Cardiac septum (tissue), 1 donor: Measurements from ENCODE around the gene EPB41L1. TPM values are rescaled to one million over a fixed set of nuclear protein-coding genes. Genes with fewer than 3 reads are reported as not detected.

Experiments
- DNase-seq: peaks from one replicate; pipeline ENCODE4 v3.0.0-alpha.2; 2020; ENCODE audit warnings: low spot score
- intact Hi-C: fragments of 100-400 bp; cut with DNase I; formaldehyde crosslinking; loops from one replicate; pipeline ENCODE4 v1.14.0; 2022
- total RNA-seq: library from RNA; stranded (reverse); fragmentation: NEBNext Ultra II Directional; extraction: Animal tissue kit (Norgen Biotek cat#: 25700); gene quantifications from one replicate; pipeline ENCODE4 v1.2.1, GENCODE V29; 2021
- donor health status: DM: no; HTN: no; CAD: no.

Gene EPB41L1
- total RNA-seq, 1 donor from 2014 or later: 21.8 TPM

- intact Hi-C loops: no loop called here
- DNase-seq: peak; percentile 71
These were observed 114.2 kb downstream of the EPB41L1 start for GRCh38 chr20:36268440-36269342.

DNA sequence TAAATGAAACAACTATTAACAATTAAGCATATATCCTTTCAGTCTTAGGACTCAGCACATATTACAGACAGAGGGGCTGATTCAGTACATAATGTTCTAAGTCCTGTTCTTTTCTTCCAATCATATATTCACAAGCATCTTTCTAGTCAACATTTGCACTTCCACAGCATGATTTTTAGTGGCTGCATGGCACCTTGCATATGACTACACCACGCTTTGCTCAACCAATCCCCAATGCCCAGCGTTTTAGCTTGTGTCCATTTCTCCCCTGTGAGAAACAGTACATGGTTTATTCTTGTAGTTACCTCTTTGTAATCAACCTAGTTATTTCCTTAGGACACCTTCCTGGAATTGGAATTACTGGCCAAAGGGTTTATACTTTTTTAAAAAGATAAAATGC is 115.0 kb downstream of the EPB41L1 start:
- intact Hi-C loops: no loop called here
- no peak for DNase-seq

DNA sequence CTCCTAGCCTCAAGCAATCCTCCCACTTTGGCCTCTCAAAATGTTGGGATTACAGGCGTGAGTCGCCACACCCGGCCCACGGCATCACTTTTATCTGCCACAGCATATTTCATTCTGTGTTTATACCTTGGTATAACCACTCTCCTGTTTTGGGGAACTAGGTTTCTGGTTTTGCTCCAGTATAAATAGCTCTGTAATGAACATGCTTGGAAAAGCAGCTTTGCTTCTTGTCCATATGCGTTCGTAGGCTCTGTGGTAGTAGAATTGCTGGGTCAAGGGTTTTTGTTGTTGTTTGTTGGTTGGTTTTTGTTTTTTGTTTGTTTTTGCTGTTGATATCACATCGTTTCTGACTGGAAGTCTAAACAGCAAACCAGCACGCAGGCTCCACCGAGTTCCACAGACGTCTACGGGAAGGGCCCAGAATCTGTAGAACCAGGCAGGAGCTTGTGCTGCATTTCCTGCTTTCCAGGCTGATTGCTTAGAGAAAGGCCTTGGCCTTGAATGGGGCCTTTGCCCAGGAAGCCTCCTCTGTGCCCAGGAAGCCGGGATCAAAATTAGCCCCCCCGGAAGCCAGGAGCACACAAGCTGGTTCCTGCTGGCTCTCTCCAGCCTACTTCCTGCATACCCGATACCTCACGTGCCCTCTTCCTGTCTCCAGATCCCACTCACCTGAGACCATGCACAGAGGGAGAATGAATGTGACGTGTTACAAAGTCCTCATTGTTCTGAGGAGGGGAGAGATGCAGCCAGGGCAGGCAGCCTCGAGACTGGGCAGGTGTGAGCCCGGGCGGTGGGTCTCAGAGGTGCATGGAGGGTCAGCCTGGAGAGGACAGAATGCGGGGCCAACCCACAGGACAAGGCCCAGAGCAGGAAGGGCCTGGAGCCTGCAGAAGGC is 116.5 kb downstream of the EPB41L1 start:
- peak; percentile 51 for DNase-seq
- intact Hi-C loops: no loop called here

GRCh38 chr20:36271639-36272546 is 117.4 kb downstream of the EPB41L1 start:
- intact Hi-C loops: no loop called here

DNA sequence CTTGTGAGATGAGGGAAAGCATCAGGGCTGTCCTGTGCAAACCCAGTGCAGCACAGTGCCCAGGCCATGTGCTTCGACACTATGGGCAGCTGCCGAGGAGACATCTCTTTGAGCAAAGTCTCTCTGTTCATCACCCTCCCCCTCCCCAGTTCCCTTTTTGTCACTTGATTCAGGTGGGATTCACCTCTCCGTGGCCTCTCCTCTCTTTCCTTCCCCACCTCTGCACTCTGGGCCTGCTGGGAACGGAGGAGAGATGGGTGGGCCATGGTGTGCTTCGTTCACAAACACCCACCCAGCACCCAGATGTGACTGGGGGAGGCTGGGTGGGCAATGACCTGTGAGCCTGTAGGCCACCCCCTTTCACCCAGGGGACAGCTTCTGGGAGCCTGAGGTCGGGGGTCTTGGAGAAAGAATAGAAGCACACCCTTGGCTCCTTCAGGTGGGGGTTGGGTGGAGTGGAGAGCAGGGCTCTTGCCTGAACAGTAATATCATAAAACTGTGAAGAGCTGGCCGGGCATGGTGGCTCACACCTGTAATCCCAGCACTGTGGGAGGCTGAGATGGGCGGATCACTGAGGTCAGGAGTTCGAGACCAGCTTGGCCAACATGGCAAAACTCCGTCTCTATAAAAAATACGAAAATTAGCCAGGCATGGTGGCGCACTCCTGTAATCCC is 118.1 kb downstream of the EPB41L1 start:
- intact Hi-C loops: no loop called here
- no peak for DNase-seq

More at GRCh38 chr20:36271639-36272546, 117.4 kb downstream of the EPB41L1 start:
- DNase-seq: peak; percentile 38

DNA sequence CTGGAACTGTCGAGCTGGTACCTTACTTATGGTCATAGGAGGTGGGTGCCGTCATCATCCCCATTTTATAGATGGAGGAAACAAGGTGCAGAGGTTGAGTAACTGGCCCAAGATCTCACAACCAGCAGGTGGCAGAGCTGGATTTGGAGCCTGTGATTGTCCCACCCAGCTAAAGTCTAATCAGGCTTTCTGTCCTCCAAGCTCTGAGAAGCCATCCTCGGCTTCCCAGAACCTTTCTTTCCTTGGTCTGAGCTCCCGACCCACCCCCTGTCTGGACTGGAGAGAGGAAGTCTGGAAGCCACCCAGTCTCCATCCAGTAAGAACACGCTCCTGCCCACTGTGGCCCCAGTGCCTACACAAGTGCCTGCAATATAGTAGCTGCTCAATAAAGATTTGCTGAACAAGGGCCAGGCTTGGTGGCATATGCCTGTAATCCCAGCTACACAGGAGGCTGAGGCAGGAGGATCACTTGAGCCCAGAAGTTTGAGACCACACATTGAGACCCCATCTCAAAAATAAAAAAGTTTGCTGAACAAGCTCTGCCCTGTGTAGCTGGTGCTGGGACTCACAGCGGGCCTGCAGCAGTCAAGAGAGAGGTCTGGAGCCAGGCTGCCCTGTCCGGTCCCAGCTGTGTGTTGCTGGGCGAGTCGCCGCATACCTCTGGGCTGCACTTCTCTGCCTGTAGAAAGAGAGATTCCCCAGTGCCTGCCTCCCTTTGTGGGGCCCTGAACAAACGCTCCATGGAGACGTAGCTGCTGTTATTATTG is 119.1 kb downstream of the EPB41L1 start:
- DNase-seq: no peak
- intact Hi-C loops: no loop called here

DNA sequence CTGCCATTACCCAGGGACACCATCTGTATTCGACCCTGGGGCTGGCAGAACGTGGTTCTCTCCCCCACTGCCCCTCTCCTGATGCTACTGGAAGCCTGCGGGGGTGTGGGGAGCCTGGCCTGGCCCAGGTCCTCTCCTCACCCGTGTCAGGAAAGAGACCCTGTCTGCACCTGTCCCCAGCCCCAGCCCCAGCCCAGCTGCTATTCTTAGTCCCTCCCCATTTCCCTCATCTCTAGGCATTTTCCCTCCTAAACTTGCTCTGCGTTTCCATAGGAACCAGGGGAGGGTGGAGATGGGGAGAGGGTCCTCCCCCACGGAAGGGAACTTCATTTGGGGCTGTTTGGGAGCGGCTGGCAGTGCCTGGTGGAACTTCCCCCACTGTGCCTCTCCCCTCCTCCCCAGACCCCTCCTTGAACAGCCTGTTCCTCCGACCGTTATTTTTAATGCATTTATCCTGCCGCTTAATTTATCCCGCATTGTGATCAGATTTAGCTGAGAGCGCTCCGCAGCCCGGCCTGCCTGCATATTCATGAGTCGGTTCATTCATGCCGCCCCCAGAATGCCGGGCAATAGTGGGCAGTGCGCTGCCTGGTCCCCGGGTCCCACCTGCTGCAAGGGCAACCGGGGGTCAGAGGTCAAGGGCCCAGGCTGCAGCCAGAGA is 119.8 kb downstream of the EPB41L1 start:
- intact Hi-C loops: no loop called here
- DNase-seq: peak; percentile 41

GRCh38 chr20:36275011-36275410 is 120.5 kb downstream of the EPB41L1 start:
- no peak for DNase-seq
- intact Hi-C loops: no loop called here

GRCh38 chr20:36275441-36276189 is 121.1 kb downstream of the EPB41L1 start:
- DNase-seq: no peak
- intact Hi-C loops: no loop called here

DNA sequence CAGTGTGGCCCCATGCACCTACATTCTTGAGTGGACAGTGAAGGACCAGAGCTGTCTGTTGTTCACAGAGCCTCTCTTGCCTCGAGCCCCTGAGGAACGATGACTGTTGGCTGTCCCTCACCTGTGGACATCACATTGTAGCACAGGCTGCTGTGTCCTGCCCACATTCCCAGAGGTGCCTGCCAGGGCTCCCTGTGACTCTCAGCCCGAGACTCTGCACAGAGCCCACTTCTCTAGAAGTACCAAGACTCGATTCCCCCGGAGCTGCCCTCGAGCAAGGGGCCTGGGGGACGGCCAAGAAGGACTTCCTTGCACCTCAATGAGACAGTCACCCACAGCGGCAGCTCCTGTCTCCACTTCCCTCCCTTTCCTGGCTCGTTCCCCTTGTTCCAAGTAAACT is 123.0 kb downstream of the EPB41L1 start:
- intact Hi-C loops: no loop called here
- peak; percentile 63 for DNase-seq

GRCh38 chr20:36279362-36279761 is 124.8 kb downstream of the EPB41L1 start:
- intact Hi-C loops: no loop called here
- DNase-seq: peak; percentile 44

- DNase-seq: no peak
- intact Hi-C loops: no loop called here
These were observed 125.2 kb downstream of the EPB41L1 start for GRCh38 chr20:36279776-36280175.

DNA sequence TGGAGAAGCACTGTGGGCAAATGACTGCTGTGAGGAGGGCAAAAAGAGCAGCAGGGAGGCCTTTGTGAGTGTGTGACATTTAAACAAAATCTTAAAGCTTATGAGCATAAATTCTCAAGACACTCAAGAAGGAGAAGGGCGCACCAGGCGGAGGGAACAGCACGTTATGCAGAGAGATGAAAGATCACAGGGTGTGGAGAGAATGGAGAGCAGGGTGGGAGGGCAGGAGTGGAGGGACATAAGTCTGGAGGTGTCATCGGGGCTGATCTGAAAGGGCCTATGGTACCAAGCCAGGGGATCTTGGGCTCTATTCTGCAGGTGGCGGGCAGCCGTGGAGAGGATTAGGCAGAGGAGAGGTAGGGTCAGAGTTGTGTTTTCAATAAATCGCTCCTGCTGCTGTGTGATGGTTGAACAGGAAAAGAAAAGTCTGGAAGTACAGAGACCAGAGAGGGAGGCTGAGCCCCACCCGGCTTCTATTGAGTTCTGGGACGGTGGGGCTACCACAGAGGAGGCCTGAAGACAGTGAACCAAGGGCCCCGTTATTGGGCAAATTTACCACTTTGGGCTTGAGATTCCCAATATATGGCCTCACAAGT is 127.3 kb downstream of the EPB41L1 start:
- intact Hi-C loops: no loop called here

More for the DNA sequence above, 127.3 kb downstream of the EPB41L1 start:
- DNase-seq: peak; percentile 51
